HTERT RPE-1 (cell line): ENCODE data around the gene PLEKHN1.

Experiments used
- in situ Hi-C: fragments of 300-500 bp; cut with MboI; formaldehyde crosslinking; loops from 4 replicates; pipeline ENCODE4 v1.14.3; 2020; ENCODE audit warnings: low sequenced_read_pairs

The PLEKHN1 gene

DNA sequence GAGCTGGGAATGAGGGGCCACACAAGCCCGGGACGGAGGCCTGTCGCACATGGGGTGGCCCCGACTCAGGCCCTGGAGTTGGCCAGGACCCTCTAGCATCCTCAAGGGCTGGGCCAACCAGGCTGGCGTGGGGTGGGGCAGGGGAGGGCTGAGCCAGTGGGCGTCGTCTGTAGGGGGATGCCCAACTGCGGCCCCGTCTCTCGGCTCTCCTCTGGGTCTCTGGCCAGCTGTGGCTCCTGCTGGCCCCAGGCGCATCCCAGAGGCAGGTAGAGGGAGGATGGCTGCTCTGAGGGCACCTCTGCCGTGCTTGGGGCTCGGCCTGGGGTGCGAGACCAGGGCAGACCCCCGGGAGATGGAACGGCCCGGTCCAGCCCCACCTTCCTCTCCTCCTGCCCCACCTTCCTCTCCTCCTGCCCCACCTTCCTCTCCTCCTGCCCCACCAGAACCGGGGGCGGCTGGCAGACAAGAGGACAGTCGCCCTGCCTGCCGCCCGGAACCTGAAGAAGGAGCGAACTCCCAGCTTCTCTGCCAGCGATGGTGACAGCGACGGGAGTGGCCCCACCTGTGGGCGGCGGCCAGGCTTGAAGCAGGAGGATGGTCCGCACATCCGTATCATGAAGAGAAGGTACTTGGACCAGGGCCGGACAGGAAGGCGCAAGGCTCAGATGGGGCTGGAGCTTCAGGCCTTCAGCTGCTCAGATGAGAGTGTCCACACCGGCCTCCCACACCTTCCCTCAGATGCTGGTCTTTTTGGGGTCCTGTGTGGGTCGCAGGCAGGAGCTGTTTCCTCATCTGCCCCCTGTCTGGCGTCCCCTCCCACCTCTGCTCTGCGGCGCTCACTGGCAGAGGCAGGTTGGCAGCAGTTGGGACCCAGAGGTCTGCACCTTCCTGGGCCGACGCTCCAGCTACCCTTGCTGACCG is 36.3 kb upstream of the PLEKHN1 start:
- in situ Hi-C loops: no loop called here

DNA sequence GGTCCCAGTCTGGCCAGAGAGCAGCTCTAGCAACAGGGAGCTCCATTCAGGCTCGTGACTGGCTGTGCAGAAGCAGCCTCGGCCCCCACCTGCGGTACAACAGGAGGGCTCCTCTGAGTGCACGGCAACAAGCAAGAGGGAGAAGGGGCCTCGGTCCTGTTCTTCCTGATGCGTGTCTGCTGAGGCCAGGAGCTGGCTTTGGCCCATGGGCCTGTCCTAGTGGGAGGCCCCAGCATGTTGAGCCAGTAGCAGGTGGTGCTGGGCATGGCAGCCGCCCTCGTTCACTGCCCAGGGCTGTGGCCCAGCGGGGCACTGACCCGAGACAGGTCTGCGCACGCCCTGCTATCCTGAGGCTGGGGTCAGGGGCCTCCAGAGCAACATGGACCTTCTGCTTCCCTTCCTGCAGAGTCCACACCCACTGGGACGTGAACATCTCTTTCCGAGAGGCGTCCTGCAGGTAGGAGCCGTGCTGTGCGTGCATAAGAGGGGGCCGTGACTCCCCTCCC is 35.6 kb upstream of the PLEKHN1 start:
- in situ Hi-C loops: no loop called here

DNA sequence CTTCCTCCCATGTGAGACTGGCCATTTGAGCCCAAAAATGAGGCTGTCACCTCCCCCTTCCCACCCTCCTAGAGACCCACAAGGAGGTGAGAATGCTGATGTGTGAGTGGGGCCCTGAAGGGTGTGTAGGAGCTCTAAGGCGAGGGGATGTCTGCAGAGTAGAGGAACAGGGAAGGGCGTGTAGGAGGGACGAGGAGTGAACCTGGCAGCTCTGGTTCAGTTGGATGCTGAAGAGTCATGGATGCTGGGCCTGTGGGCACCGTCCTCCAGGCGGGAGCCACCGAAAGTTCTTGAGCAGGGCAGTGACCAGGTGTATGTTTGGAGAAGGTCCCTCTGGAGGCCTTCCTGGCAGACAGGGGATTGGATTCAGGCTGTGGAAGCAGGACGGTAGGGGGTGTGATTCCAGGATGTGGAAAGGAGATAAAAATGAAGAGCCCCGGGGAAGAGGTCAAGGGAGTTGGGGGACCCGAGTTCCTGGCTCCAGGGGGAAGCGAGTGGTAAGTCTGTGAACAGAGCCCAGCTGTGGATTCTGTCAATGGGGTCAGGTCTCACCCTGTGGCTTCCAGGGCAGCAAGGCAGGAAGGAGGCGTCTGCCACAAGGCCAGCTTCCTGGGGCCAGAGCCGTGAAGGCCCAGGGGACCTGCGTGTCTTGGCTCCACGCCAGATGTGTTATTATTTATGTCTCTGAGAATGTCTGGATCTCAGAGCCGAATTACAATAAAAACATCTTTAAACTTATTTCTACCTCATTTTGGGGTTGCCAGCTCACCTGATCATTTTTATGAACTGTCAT is 34.7 kb upstream of the PLEKHN1 start:
- in situ Hi-C loops: no loop called here

DNA sequence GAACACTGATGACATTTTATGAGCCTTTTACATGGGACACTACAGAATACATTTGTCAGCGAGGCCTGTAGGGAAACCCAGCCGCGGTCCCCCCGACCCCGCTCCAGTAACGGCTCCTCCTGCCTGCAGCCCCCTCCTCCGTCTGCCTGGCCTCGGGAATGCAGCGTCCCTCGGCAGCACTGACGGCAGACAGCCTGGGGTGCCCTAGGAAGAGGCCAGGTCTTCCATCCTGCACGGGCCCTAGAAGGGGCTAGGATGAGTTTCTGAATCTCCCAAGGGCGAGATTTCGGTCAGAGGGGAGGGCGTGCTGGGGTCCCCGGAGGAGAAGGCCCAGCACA is 34.1 kb upstream of the PLEKHN1 start:
- in situ Hi-C loops: no loop called here

DNA sequence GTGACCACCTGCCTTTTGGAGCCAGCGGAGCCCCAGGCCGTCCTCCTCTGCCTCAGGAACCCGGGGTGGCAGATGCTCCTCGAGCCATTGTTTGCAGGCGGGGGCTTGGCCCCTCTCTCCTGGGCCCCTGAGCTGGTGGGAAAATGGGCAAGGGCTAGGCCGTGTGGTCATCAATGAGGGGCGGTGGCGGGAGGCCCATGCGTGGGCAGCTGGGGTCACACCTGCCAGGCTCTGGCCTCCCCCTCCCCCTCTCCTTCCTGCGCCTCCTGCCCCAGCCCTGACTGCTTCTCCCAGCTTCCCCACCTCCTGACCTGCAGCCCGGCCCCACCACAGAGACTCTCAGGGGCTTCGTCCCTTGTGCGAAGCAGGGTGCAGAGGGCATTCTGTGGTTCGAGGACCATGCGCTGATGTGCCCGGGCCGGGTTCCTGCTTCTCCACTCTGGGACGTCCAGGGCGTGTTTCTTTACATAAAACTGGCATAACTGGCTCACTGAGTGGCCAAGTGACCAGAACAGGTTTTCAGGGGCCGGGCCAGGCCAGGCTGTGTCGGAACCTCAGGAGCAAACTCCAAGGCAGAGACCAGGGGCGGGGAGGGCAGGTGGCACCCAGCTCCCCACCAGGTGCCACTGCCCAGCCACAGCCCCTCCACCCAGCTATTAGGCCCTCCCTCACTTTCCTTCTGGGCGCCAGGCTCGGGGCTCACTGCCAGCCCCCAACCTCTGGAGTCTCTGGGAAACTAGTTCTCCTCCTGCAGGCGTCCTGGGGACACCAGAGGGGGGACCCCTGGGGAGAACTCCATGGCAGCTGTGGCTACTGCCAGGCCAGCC is 33.3 kb upstream of the PLEKHN1 start:
- in situ Hi-C loops: no loop called here

DNA sequence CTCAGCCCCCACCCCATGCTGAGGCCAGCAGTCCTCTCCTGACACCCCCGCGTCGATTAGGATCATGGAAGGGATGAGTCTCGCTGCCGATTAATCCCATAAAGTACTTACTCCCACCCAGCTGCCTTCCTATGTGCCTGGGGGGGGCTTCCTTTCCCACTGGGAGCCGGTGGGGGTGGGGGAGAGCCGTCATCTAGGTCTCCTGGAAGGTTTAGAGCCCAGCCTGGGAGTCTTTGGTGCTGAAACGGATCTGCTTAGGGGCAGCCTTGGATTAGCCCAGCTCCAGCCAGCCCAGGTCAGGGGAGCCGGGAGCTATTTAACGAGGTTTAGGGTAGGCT is 32.7 kb upstream of the PLEKHN1 start:
- in situ Hi-C loops: no loop called here

DNA sequence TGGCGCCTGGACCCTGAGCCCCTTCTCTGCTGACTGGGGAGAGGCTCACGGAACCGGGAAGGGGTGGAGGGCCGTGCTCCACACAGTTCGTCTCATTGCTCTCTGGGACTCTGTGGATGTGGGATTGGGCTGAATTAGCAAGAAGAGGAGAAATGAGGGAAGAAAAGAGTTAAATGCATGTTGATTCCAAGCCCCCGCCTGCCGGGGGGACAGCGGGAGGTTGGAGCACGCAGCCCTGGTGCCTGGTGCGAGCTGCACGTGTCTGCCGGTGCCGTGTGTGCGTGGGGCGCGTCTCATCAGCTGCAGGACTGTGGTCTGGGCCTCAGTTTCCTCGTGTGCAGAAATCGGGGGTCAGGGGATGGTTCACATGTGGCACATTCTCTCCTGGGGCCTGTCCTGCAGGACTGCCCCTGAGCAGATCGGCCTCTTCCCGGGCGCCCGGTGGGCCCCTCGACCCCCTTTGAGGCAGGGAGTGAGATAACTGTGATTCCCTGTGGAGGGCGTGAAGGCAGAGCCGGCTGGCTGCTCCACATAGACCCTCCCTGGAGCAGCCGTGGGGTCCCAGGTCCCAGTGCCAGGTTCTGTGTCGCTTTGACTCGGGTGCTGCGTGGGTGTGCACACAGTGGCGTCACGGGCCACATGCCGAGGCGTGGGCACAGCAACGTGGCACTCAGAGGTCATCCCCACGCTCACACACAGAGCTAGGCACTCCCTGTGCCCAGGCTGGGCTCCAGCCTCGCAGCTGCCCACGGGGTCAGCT is 31.1 kb upstream of the PLEKHN1 start:
- in situ Hi-C loops: no loop called here

DNA sequence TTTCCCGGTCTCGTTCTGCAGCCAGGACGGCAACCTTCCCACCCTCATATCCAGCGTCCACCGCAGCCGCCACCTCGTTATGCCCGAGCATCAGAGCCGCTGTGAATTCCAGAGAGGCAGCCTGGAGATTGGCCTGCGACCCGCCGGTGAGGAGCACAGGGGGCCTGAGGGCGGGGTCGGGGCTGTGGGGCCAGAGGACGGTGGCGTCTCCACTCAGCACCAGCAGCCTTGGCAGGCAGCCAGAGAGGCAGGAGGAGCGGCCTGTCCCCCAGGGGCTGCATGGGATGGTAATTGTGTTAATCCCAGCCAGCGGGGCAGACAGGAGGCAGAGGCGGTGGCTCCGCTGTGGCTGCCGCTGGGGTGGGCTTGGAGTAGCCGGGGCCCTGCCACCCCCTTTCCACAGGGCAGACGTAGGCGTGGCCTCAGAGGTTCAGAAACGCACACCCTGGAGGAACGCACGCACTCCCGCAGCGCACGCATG is 30.5 kb upstream of the PLEKHN1 start:
- in situ Hi-C loops: no loop called here

DNA sequence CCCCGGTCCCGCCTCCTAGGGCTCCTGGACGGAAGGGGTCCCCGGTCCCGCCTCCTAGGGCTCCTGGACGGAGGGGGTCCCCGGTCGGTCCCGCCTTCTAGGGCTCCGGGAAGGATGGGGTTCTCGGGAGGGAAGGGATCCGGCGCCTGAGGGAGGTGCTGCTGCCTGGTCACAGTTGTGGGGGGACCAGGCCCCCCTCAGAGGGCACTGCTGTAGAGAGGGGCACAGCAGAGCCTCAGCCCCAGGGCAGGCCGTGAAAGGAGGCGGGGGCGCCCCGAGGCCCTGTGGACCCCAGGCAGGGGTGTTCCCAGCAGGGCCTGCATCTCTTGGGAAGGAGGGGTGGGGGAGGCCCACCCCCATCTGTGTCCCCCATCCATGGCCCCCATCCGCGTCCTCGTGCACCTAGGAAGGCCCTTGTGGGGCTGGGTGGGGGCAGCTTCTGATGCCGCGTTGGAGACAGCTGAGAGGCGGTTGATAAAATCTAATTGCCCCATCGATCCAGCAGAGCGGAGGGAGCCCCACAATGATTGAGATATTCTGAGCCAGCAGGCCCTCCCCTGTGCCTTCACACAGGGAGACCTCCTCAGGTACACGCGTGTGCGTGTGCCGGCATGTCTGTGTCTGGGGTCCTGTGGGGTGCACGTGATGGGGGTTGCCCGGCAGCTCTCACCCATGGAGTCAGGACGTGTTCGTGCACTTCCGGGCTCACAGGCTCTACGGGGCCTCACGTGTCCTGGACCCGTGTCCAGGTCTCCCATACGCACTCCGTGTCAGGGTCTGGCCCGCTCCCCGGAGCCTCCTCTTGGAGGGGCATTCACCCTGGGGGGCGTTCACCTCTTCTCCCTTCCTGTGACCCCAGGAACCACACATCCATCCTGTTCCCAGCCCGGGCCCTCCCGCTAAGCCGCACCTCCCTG is 29.7 kb upstream of the PLEKHN1 start:
- in situ Hi-C loops: no loop called here

DNA sequence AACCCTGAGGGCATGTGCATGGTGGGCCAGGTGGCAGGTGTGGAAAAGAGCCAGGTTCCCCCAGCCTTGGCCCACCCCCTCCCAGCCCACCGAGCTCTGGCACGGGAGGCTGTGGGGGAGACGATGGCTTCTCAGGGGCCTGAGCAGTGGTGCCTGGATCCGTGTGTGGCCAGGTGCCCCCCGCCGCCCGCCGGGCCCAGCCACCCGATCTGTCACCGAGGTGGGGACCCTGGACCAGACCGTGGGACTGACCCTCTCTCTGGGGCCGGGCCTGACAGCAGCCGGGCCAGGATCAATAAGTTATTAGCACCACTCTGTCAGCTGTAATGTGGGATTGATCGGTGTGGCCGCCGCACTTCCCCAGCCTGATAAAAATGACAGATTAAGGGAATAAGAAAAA is 28.8 kb upstream of the PLEKHN1 start:
- in situ Hi-C loops: no loop called here

DNA sequence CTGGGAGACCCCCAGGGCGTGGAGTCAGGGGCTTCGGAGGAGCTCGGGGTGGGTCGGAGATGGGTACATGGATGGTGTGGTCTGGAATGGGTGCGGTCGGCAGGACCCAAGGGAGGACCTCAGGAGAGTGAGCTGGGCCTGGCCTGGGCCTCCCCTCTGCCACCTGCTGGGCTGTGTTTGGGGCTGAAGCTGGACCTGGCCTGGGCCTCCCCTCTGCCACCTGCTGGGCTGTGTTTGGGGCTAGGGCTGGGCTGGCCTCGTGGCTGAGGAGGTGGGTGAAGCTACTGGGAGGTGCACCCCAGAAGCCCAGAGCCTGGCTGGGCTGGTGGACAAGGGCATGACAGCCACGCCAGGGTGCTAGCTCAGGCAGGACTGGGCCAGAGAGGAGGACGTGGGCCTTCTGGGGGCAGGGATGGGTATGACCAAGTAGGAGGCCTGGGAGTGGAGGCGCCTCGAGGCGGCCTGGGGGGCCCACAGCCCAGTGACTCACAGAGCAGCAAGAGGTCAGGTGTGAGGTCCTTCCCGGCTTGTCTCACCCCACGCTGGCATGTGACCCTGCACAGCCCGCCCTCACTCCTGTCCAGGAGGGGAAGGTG is 28.1 kb upstream of the PLEKHN1 start:
- in situ Hi-C loops: no loop called here

DNA sequence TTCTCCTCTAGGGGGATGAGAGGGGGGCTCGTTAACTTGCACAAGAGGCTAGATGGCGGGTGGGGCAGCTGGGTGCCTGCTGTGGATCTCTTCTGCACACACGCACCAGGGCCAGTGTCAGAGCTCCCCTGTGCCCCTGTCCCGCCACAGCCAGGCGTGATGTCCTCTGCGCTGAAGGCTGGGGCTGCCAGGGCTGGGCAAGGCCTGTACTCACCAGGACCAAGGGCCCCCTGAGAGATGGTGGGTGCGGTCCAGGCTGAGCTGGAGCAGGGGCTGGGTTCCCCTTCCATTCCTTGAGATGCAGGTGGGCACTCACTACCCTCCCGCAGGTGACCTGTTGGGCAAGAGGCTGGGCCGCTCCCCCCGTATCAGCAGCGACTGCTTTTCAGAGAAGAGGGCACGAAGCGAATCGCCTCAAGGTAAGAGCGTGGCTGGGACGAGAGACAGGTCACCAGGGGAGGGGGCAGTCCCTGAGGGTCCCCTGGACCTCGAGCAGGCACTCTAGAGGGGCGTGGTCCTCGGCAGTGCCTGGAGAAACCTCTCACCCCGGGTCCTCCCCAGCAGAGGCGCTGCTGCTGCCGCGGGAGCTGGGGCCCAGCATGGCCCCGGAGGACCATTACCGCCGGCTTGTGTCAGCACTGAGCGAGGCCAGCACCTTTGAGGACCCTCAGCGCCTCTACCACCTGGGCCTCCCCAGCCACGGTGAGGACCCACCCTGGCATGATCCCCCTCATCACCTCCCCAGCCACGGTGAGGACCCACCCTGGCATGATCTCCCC is 27.4 kb upstream of the PLEKHN1 start:
- in situ Hi-C loops: no loop called here

DNA sequence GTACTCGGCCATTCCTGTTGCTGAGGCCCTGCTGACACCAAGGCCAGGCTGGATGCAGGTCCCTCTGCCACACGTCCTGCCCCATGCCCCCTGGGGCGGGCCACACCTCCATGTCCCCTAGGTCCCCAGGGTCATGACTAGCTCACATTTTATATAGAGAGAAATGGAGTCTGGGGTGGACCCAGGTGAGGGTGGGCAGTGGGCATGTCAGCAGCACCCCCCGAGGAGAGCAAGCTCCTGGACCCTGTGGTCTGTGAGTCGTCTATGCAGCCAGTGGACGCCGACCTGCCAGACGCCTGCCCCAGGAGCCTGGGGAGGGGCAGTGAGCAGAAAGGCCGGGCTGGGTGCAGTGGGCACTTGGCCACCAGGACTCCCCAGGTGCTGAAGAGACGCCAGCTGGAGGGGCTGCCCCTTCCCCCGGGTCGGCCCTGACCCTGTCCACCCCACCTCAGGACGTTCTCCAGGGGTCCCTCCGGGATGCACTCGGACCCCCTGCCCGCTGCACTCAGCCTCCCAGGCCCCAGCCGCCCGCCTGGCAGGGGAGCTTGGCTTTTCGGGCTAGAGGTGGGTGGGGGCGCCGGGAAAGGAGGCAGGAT is 26.7 kb upstream of the PLEKHN1 start:
- in situ Hi-C loops: no loop called here

DNA sequence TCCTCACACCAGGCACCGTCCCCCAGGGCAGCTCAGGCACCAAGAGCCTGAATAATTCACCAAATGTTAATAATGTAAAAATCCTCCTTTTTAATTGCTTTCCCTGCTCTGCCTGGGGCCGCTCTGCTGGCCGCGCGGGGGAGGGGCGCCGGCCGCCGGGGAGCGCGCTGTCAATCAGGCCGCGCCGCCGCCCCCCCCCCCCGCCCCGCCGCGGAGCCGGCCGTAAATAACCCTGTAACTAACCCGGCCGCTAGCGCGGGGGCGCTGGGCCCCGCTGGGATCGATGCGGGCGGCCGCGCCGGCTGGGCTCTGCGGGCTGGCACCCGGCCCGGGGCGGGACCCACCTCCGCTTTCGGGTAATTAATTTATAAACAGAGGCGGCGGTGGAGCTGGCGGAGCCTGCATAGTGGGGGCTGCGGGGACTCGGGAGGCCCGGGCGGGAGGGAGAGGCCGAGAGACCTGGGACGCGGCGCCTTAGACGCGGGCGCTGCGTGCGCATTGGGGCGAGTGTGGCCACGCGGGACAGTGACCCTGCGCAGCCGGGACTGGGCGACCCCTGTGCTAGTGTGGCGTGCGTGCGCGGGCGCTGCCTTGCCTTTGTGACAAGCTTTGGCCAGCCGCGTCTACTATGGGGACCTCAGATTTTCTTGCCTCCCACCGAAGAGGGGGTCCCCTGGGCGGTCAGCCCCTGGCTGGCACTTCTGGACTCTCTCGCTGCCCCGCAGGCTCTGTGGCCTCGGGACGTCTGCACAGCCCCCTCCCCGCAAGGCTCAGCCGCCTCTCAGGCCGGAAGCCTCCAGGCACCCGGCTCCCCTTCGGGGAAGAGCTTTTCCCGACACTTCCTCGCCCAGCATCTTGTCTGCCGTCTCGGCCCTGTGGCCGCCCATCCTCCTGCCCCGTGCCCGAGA is 25.9 kb upstream of the PLEKHN1 start:
- in situ Hi-C loops: no loop called here

DNA sequence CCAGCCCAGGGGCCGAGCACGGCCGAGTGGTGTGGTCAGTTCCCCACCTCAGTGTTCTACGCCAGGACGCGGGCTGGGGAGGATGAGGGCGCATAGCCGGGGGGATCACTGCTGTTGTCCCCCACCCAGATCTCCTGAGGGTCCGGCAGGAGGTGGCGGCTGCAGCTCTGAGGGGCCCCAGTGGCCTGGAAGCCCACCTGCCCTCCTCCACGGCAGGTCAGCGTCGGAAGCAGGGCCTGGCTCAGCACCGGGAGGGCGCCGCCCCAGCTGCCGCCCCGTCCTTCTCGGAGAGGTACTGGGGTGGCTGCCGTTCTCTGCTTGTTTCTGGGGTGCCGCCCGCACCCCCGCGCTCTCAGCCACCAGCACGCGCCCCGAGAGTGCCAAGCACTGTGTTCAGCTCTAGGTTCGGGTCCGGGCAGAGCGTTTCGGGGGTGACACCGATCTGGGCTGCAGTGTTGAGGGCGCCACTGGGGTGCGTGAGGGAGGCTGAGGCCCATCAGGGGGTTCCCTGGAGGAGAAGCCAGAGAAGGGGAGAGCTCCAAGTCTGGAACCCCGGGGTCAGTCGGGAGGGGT is 25.2 kb upstream of the PLEKHN1 start:
- in situ Hi-C loops: no loop called here

DNA sequence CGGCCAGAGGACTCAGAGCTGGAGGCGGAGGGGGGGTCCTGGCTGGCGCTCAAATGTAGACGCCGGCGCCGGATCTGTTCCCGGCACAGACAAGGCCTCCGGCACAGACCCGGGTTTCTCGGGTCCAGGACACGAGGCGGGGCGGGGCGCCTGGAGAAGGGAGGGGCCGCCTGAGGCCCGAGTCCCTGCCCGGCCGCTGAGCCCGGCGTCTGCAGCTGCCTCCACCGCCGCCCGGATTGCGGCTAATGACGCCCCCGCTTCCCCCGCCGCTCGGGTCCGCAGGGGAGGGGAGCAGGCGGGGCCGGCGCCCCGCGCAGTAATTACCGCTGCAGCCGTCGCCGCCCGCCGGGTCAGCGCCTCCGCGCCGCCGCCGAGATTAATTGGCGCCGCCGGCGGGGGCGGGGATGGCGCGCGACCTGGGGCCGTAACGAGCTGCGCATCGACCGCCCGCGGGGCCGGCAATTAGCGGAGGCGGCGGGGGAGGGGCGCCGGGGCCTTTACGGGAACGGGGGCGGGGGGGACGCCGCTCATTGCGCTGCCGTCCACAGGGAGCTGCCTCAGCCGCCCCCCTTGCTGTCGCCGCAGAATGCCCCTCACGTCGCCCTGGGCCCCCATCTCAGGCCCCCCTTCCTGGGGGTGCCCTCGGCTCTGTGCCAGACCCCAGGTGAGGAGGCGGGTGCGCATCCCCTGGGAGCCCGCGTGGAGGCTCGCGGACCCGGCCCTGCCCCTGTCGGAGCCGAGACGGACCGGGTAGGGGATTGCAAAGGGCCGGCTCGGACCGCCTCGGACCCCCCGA is 24.5 kb upstream of the PLEKHN1 start:
- in situ Hi-C loops: no loop called here
